GM19328 (cell line): ENCODE measurements around the gene SERPIND1.
"Not testable (repeated sequence)": the region's sequence is repeated elsewhere in the genome, so short reads cannot be mapped to it uniquely, and the experiment has no call there.

Experiments used
- ATAC-seq: cut with Tn5 transposase; IDR thresholded peaks from one replicate; pipeline ENCODE4 v1.9.1; 2021; ENCODE audit warnings: mild to moderate bottlenecking, moderate library complexity; ENCODE audit not compliant: unreplicated experiment

SERPIND1 gene, protein sequence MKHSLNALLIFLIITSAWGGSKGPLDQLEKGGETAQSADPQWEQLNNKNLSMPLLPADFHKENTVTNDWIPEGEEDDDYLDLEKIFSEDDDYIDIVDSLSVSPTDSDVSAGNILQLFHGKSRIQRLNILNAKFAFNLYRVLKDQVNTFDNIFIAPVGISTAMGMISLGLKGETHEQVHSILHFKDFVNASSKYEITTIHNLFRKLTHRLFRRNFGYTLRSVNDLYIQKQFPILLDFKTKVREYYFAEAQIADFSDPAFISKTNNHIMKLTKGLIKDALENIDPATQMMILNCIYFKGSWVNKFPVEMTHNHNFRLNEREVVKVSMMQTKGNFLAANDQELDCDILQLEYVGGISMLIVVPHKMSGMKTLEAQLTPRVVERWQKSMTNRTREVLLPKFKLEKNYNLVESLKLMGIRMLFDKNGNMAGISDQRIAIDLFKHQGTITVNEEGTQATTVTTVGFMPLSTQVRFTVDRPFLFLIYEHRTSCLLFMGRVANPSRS

GRCh38 chr22:20773793-20774212 lies at the start of gene SERPIND1:
TSS of gene SERPIND1 (plus strand) at chr22:20774113. CDS start at chr22:20779313, 5,200 bp downstream.
- no peak for ATAC-seq

GRCh38 chr22:20724676-20725454 lies 49.0 kb upstream of the SERPIND1 start:
- ATAC-seq = no peak

DNA sequence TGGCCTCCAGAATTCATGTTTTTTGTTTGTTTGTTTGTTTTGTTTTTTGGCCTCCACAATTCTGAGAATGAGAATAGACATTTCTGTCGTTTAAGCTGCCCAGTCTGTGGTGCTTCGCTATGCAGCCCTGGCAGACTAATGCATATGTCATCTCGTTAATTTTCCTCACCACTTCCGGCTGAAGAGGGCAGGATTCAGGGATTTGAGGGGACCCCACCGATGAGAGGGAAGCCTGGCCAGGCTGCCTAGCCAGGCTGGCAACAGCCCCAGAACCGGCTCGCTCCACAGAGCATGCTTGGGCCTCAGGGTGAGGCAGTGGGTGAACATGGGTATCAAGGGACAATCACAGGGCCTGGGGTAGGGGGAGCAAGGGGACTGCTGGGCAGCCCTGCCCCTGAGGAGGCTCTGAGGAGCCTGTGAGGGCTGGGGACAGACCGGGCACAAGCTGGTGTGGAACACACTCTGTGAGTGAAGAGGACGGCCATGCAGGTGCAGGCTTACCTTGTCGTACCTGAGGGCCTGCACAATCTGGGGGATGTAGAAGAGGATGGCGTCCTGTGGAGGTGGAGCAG lies 47.8 kb upstream of the SERPIND1 start:
- ATAC-seq = no peak

- no peak for ATAC-seq
These were observed 46.5 kb upstream of the SERPIND1 start for GRCh38 chr22:20727118-20728015.

DNA sequence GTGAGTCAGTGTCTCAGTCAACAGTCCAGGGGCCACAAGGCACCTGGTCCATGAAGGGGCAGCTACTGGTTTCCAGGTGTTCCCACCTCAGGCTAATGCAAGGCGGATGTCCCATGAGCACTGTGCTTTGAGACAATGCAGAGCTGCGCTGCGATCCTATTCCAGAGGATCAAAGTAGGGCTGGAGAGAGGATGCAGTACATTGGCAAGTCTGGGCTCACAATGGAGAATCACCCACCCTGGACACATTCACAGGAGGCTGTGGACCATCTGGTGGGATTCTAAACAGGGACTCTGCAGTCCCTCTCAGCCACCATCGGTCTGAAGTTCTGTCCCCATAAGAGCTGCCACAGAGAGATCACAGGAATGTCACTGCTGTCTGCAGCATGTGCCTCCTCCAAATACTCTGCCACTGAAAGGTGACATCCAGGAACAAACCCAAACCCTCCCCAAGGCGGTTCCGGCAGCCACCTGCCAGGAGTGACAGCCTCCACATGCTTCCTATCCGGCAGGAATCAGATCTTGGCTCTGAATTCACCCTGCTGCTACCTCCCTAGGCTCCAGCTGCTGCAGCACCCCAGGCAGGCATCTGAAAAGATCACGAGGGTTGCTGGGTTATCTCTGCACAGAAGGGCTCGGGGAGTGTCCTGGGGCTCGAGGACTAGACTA lies 45.3 kb upstream of the SERPIND1 start:
- ATAC-seq = no peak

DNA sequence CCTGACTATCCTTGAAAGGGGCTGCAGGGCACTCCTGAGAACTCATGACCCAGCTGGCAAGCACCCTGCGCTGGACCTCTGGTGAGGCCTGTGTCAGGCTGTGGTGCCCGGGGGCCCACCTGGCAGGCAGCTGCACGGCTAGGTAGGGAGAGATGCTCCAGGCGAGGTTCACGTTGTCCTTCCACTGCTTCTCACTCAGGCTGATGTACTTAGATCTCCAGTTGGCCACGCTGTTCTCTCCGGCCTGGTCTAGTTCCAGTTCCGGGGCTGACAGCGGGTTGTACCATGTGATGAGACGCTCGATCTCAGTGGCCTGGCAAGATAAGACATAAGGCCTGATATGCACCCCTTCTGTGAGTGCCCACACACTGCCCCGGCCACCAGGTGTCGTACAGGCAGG lies 44.7 kb upstream of the SERPIND1 start:
- no peak for ATAC-seq

DNA sequence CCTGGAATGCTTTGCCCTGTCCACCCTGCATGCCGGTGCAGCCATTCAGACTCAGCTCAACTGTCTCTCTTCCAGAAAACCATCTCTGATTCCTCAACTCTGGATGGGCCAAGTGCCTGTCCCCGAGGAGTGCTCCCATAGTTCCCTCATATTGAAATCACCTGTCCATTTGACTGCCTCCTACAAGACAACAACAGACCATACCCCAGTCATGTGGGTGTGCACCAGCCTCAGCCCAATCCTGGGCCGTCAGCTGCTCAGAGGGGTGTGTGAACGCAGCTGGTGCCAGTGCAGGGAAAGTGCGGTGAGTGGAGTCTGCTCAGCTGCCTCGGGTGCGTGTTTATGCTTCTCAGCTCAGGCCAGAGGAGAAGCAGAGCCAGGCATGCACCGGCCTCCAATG lies 41.5 kb upstream of the SERPIND1 start:
- not testable (repeated sequence) for ATAC-seq

DNA sequence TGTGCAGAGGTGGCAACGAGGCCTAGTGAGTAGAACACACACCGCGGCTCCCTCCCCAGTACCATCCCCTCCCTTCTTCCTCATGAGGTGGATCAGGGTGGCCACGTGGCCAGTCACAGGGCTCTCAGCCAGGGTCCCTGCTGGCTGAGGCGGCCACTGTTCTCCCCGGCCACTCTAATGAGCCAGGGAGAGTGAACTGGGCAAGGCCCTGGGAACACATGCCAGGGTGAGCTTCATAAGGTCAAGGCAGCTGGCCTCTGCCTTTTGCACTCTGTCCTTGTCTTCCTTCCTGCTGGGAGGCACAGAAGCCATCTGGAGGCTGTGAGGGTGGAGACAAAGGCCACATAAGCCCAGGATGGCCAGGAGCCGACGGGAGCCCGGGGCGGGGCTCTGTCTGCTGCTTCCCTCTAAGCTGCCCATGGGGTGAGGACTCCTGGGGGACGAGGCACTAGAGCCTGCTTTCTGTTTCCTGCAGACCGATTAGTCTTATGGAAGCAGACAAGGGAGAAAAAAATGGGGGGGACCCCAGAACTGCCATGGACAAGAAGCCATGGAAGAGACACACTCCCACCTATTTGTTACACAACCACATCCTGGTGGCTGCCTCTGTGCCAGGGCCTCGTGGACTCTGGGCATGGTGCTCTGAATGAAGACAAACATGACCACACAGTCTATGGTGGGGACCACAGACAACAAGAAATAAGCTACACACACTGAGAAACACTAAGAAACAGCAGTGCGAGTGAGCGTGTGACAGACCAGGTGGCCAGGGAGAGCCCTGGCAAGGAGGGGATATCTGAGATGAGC lies 38.4 kb upstream of the SERPIND1 start:
- not testable (repeated sequence) for ATAC-seq

DNA sequence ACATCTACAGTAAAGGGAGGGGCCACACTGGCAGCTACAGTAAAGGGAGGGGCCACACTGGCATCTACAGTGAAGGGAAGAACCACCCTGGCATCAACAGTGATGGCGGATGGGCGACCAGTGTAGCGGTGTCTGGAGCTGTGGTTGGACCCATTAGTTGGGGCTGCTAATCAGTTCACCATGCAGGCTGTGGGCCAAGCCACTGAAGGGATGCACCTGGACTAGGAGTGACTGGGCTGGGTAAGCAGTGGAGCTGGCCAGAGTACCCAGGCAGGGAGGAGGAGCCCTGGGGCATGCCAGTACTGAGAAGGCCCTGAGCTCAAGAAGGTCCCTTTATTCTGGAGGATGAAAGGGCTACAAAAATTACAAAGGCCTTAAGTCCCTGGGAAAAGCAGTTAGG lies 37.0 kb upstream of the SERPIND1 start:
- ATAC-seq = not testable (repeated sequence)

DNA sequence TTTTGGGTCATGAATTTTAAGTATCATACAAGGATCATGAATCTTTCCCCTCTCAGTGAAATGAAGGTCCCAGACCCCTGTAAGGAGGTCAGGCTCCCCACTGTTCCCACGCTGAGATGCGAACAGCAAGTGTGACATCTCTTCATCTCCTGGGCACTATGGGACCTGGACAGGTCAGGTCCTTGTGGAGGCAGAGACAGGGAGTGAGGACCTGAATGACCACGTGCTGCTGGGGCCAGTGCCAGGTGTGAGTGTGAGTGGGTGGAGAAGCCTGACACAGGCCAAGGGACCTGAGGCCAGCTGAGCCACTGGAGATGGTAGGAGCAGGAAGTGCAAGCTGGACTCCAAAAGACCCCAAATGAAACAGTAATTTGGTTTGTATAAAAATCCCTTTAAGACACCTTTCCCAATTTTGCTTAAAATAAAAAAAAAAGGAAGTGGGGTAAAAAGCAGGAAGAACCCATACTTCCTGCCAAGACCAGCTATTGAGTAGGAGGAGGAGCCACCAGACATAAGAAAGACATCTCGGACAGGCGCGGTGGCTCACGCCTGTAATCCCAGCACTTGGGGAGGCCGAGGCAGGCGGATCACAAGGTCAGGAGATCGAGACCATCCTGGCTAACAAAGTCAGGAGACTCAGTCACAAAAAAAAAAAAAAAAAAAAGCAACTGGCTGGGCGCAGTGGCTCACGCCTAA lies 35.4 kb upstream of the SERPIND1 start:
- ATAC-seq = no peak

GRCh38 chr22:20740222-20740951 lies 33.5 kb upstream of the SERPIND1 start:
- ATAC-seq = no peak

DNA sequence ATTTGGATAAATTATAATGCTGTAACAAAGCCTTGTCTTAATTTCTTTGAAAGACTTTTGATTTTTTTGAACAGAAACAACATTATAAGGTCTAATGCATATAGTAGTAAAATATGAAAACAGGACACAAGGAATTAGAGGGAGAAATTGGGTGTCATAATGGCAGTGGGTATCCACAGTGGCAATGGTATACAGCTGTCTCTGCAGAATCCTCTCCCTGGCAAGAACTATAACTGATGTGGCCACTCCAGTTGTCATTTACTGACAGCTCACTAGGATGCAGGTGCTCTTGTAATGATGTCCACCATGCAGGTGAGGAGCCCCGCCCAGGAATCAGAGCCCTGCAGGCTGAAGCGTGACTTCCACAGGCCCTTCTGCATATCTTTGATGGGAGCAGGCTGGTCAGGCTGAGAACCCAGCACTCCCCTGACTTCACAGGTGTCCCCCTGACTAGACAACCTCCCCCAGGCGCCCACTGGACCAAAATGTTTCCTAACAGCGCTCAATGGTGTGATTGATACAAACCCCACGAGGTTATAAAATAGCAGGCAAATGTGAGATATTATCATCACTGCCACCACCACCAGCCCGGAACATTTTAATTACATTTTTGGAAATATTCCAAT lies 32.8 kb upstream of the SERPIND1 start:
- no peak for ATAC-seq

- no peak for ATAC-seq
These were observed 32.0 kb upstream of the SERPIND1 start for GRCh38 chr22:20741634-20742581.

- ATAC-seq = no peak
These were observed 31.1 kb upstream of the SERPIND1 start for GRCh38 chr22:20742764-20743163.

- no peak for ATAC-seq
These were observed 29.5 kb upstream of the SERPIND1 start for GRCh38 chr22:20744456-20744855.

GRCh38 chr22:20745119-20745518 lies 28.8 kb upstream of the SERPIND1 start:
- no peak for ATAC-seq
